RWPE2 (cell line): ENCODE measurements around the gene MICAL2.

Experiments used
- ATAC-seq: fragments of 200-7000 bp; cut with Tn5 transposase; 3 replicates; pipeline ENCODE4 v1.9.1; 2021; ENCODE audit warnings: low read depth
- DNase-seq: peaks from one replicate; pipeline ENCODE4 v3.0.0-alpha.2; 2020; ENCODE audit warnings: low spot score
- H3K27ac ChIP-seq: fragments of 450-650 bp; 2 replicates; pipeline ENCODE4 v1.5.1; 2017; ENCODE audit warnings: mild to moderate bottlenecking; ENCODE audit not compliant: poor library complexity, severe bottlenecking
- H3K27me3 ChIP-seq: fragments of 250-450 bp; sonication (Bioruptor Pico); 2 replicates; pipeline ENCODE4 v1.5.1; 2021; ENCODE audit warnings: mild to moderate bottlenecking, moderate library complexity; ENCODE audit not compliant: insufficient read depth, poor library complexity, severe bottlenecking
- H3K36me3 ChIP-seq: fragments of 250-450 bp; sonication (Bioruptor Pico); 2 replicates; pipeline ENCODE4 v1.5.1; 2020; ENCODE audit warnings: low read depth, mild to moderate bottlenecking, moderate library complexity
- H3K4me1 ChIP-seq: fragments of 250-450 bp; sonication (Bioruptor Pico); 2 replicates; pipeline ENCODE4 v1.5.1; 2021; ENCODE audit warnings: mild to moderate bottlenecking, moderate library complexity; ENCODE audit not compliant: insufficient read depth, poor library complexity, severe bottlenecking
- H3K4me3 ChIP-seq: fragments of 250-450 bp; sonication (Bioruptor Pico); 2 replicates; pipeline ENCODE4 v1.5.1; 2021; ENCODE audit warnings: mild to moderate bottlenecking, moderate library complexity; ENCODE audit not compliant: severe bottlenecking
- H3K9me3 ChIP-seq: fragments of 250-450 bp; sonication (Bioruptor Pico); 2 replicates; pipeline ENCODE4 v1.5.1; 2021; ENCODE audit warnings: mild to moderate bottlenecking, moderate library complexity; ENCODE audit not compliant: severe bottlenecking
- TF ChIP-seq, protein P1 (sequence below): fragments of 450-650 bp; IDR thresholded peaks from one replicate; pipeline ENCODE4 v1.5.1; 2017; ENCODE audit warnings: mild to moderate bottlenecking, moderate library complexity; ENCODE audit not compliant: poor library complexity, severe bottlenecking

The MICAL2 gene

DNA sequence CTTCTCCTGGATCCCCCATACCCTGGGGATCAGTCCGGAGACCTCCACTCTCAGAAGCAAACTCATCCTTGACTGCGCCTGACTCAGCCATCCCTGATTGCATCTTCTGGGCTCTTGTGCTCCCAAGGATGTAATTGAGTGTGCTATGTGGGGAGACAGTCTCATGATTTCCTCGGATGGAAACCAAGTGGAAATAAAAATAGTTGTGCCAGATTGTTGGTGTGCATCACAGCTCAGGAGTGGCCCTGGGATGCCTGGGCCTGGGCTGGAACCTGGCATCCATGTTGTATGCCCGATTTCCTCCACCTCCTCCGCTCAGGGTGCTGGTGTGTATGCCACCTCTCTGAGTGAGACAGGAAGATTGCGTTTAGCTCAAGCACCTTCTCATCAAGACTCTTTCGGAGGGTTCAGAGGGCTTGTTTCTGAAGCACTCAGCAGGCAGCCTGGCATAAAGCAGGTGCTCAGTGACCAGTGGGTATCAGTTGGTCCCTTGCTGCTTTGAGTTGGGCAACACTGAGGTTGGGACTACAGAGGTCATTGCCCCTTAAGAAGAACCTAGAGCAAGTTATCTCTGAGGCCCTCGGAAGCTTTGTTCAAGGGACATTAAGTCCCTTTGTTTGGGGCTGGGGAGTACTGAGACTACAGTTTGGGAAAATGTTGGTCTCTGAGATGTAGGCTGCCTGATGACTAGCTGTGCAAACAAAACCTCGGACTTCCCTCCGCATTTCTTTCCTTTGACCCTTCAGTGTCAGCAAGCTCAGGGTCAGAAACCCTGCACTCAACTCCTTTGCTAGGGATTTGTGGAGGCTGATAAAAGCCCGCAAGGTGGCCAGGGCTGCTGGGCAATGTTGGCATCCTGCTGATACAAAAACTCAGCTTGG is 24.8 kb upstream of the MICAL2 start:
- Histone ChIP-seq H3K27ac (peak overlapping the region; percentile 99), H3K27me3 (no peaks in the 10 kb centered on the region), H3K4me1 (peaks cover 52% of the 10 kb centered on the region), H3K9me3 (peaks cover 4% of the 10 kb centered on the region), H3K36me3 (no peaks in the 10 kb centered on the region), H3K4me3 (no peak overlapping the region)
- ATAC-seq (no peak), DNase-seq (no peak)
- TF ChIP-seq, protein P1, sequence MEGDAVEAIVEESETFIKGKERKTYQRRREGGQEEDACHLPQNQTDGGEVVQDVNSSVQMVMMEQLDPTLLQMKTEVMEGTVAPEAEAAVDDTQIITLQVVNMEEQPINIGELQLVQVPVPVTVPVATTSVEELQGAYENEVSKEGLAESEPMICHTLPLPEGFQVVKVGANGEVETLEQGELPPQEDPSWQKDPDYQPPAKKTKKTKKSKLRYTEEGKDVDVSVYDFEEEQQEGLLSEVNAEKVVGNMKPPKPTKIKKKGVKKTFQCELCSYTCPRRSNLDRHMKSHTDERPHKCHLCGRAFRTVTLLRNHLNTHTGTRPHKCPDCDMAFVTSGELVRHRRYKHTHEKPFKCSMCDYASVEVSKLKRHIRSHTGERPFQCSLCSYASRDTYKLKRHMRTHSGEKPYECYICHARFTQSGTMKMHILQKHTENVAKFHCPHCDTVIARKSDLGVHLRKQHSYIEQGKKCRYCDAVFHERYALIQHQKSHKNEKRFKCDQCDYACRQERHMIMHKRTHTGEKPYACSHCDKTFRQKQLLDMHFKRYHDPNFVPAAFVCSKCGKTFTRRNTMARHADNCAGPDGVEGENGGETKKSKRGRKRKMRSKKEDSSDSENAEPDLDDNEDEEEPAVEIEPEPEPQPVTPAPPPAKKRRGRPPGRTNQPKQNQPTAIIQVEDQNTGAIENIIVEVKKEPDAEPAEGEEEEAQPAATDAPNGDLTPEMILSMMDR, result no peak

DNA sequence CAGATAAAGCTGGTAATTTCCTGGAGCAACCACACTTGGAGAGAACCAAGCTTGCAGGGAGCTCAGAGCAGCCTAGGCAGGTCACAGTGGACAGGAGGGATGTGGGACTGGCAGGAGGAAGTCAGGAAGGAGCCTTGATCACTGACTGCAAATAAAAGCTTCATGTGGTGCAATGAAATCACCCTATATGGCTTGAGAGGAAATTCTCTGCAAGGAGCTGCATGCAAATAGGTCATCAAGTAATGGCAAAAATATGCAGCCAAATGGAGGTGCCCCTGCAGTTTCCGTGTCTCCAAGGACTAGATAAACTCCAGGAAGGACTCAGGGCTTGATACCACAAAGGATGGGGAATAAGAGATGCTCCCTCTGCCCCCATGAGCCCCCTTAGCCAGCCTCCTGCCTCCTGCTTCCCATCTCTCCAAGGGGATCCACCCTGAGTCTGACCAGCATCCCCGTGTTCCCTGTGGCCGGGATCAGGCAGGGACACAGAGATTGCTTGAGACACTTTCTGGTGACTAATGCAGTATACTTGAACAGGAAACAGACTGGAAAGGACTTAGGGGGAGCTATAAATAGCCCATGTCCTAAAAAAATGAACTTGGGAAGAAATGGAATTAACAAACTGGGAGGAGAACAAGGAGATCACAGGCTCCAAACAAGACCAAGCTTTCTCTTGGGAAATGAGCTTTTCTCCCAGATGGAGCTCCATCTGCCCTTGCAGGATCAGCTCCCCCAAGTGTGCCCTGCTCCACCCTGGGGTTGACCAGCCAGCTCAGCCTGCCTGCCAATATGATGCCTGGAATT is 23.9 kb upstream of the MICAL2 start:
- Histone ChIP-seq H3K27ac (peak overlapping the region; percentile 99), H3K27me3 (no peaks in the 10 kb centered on the region), H3K36me3 (no peaks in the 10 kb centered on the region), H3K4me1 (peaks cover 59% of the 10 kb centered on the region), H3K9me3 (peaks cover 4% of the 10 kb centered on the region), H3K4me3 (peak overlapping the region; percentile 4)
- DNase-seq (no peak), ATAC-seq (peak; percentile 44)
- TF ChIP-seq, protein P1, result no peak

DNA sequence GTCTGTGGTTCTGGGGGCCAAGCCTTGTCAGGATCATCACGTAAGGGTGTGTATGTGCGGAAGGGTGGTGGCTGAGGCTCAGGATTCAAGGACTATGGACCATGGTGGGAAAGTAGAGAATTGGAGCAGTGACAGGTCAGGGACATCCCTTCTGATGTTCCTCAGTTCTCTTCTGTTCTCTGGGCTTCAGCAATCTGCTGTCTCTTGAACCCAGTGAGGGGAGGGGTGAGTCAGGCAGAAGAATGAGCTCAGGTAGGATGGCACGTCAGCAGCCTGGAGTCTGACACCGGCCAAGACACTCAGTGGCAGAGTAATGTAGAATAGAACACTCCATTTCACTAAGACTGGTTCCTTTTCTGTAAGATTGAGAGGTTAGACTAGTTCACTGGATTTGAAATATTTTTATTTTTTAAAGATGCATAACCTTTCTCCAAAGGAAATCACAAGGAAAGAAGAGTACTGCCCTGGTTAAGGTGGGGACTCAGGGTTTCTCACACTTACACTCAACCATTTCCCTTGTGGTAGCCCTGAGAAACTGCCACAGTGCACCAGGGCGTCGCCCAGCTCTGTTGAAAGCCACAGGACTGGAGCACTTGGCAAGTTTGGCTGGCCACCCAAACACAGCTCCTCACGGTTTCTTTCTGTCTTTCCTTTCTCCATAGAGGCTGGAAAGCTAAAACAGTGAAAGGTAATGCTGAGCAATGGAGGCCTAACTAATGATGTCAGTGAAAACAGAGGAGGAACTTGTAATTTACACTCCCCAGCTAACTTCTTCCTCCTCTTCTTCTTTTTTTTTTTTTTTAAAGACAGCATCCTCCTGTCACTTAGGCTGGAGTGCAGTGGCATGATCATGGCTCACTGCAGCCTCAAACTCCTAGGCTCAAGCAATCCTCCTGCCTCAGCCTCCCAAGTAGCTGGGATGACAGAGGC is 23.1 kb upstream of the MICAL2 start:
- peaks cover 64% of the 10 kb centered on the region for H3K4me1 ChIP-seq
- 0 out of 3 replicates have a peak, but pooled peaks have one; percentile 7 for ATAC-seq

DNA sequence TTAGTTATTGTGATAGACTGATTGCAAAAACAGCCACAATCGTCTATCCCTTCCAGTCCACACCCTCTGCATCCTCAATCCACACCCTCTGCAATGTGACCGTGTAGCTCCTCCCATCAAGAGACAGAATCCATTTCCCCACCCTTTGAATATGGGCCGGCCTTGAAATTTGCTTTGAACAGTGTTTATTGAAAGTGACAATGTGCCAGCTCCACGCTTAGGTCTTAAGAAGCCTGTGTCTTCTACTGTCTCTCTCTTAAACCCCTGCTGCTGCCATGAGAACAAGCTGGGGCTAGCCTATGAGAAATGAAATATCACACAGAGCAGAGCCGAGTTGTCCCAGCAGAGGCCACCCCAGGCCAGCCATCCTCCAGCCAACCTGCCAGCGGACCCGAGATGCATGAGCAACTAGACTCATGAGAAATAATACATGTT is 22.3 kb upstream of the MICAL2 start:
- Histone ChIP-seq H3K4me3 (no peak overlapping the region), H3K9me3 (peaks cover 4% of the 10 kb centered on the region), H3K36me3 (no peaks in the 10 kb centered on the region), H3K27ac (peak overlapping the region; percentile 99), H3K4me1 (peaks cover 64% of the 10 kb centered on the region), H3K27me3 (no peaks in the 10 kb centered on the region)
- ATAC-seq (peak; percentile 27), DNase-seq (no peak)
- TF ChIP-seq, protein P1, result peak; percentile 68

More for the DNA sequence above, 23.1 kb upstream of the MICAL2 start:
- Histone ChIP-seq H3K9me3 (peaks cover 4% of the 10 kb centered on the region), H3K4me3 (peak overlapping the region; percentile 4), H3K36me3 (no peaks in the 10 kb centered on the region), H3K27me3 (no peaks in the 10 kb centered on the region), H3K27ac (peak overlapping the region; percentile 99)
- no peak for DNase-seq
- TF ChIP-seq, protein P1, result no peak
